ENCODE measurements around the gene OR2D3. TPM values are rescaled to one million over a fixed set of nuclear protein-coding genes. Genes with fewer than 3 reads are reported as not detected.

OR2D3 gene
- polyA plus RNA-seq, 2 of the 4 experiments (the other 2 are of a cell fraction) = not detected

GRCh38 chr11:6875761-6876160, 45.0 kb upstream of the OR2D3 start:
- Histone ChIP-seq H3K4me3 (no peak overlapping the region), H3K9me3 (no peaks in the 10 kb centered on the region), H3K4me2 (no peak overlapping the region), H3K27ac (no peak overlapping the region), H3K4me1 (no peaks in the 10 kb centered on the region)
- no peak for ATAC-seq
- WGBS (ENCODE audit: missing lambda C conversion rate) = 2% methylated on average over 2 of the region's 2 CpGs
- FAIRE-seq = no peak
- ChIA-PET CTCF (no interaction called here), POLR2A (no interaction called here)
- no peak for TF ChIP-seq KDM1A (IDR thresholded peaks at IDR 0.05; ENCODE audit: low read depth)
- TF ChIP-seq, protein P1, sequence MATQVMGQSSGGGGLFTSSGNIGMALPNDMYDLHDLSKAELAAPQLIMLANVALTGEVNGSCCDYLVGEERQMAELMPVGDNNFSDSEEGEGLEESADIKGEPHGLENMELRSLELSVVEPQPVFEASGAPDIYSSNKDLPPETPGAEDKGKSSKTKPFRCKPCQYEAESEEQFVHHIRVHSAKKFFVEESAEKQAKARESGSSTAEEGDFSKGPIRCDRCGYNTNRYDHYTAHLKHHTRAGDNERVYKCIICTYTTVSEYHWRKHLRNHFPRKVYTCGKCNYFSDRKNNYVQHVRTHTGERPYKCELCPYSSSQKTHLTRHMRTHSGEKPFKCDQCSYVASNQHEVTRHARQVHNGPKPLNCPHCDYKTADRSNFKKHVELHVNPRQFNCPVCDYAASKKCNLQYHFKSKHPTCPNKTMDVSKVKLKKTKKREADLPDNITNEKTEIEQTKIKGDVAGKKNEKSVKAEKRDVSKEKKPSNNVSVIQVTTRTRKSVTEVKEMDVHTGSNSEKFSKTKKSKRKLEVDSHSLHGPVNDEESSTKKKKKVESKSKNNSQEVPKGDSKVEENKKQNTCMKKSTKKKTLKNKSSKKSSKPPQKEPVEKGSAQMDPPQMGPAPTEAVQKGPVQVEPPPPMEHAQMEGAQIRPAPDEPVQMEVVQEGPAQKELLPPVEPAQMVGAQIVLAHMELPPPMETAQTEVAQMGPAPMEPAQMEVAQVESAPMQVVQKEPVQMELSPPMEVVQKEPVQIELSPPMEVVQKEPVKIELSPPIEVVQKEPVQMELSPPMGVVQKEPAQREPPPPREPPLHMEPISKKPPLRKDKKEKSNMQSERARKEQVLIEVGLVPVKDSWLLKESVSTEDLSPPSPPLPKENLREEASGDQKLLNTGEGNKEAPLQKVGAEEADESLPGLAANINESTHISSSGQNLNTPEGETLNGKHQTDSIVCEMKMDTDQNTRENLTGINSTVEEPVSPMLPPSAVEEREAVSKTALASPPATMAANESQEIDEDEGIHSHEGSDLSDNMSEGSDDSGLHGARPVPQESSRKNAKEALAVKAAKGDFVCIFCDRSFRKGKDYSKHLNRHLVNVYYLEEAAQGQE (IDR thresholded peaks at IDR 0.05) = no peak
- TF ChIP-seq, protein P2, sequence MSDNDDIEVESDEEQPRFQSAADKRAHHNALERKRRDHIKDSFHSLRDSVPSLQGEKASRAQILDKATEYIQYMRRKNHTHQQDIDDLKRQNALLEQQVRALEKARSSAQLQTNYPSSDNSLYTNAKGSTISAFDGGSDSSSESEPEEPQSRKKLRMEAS (IDR thresholded peaks at IDR 0.05) = no peak
- TF ChIP-seq SREBF2 (IDR thresholded peaks at IDR 0.05) = no peak
- TF ChIP-seq RAD21 (conservative IDR thresholded peaks at IDR 0.05 in 1 of 2, IDR thresholded peaks at IDR 0.05 in 1 of 2) = no peak
- no peak for TF ChIP-seq FOXS1 (CRISPR knock-in tag; IDR thresholded peaks at IDR 0.05)
- TF ChIP-seq HMGXB4 (CRISPR knock-in tag; IDR thresholded peaks at IDR 0.05; ENCODE audit: borderline replicate concordance) = no peak
- no peak for TF ChIP-seq NR3C1 (IDR thresholded peaks at IDR 0.05)
- TF ChIP-seq NPAS2 (CRISPR knock-in tag; IDR thresholded peaks at IDR 0.05; ENCODE audit: borderline replicate concordance) = no peak
- TF ChIP-seq CBX2 (IDR thresholded peaks at IDR 0.05; ENCODE audit: borderline replicate concordance, low read depth) = no peak
- TF ChIP-seq, protein P3, sequence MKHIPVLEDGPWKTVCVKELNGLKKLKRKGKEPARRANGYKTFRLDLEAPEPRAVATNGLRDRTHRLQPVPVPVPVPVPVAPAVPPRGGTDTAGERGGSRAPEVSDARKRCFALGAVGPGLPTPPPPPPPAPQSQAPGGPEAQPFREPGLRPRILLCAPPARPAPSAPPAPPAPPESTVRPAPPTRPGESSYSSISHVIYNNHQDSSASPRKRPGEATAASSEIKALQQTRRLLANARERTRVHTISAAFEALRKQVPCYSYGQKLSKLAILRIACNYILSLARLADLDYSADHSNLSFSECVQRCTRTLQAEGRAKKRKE (CRISPR knock-in tag; IDR thresholded peaks at IDR 0.05; ENCODE audit: low read depth) = no peak
- no peak for DNase-seq (ENCODE audit: low read depth in 1 of 2, low spot score in 1 of 2)

DNA sequence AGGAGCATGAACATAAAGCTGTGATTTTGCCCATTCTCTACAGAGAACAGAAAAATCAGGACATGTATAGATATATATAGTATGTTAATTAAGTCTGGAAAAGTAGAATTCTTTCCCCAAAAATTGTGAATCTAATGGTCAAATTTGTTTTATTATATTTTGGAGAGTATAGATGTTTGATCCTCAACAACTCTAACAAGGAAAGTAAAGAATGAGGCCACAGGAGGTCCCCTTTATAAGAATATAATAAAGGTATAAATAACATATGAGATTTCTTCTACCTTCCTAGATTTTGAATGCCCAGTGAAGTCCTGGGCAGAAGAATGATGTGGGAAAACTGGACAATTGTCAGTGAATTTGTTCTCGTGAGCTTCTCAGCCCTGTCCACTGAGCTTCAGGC, 44.5 kb upstream of the OR2D3 start, which contains the start of gene OR10A4:
OR10A4 (plus strand) TSS at position 301 of the 400 bp plus-strand sequence; CDS start at position 324, 23 bp downstream.
- ATAC-seq (no peak), FAIRE-seq (no peak), DNase-seq (ENCODE audit: low read depth in 1 of 2, low spot score in 1 of 2) (no peak)
- Histone ChIP-seq H3K4me2 (no peak within 1 kb of the TSS), H3K4me1 (no peaks in the 10 kb centered on the region), H3K4me3 (no peak within 1 kb of the TSS), H3K9me3 (no peaks in the 10 kb centered on the region), H3K27ac (no peak within 1 kb of the TSS)
- TF ChIP-seq ESRRA (IDR thresholded peaks at IDR 0.05; ENCODE audit: borderline replicate concordance, low read length) (no peak), RARB (CRISPR knock-in tag; IDR thresholded peaks at IDR 0.05) (no peak), POLR2A (IDR thresholded peaks at IDR 0.05; ENCODE audit: low read length) (no peak), TP53 (CRISPR knock-in tag; IDR thresholded peaks at IDR 0.05) (no peak), SREBF2 (IDR thresholded peaks at IDR 0.05) (no peak), HDAC2 (IDR thresholded peaks at IDR 0.05) (no peak), FOXS1 (CRISPR knock-in tag; IDR thresholded peaks at IDR 0.05) (no peak), JUNB (IDR thresholded peaks at IDR 0.05) (no peak), MYC (IDR thresholded peaks at IDR 0.05; ENCODE audit: borderline replicate concordance, low read length) (no peak), HOXB13 (CRISPR knock-in tag; IDR thresholded peaks at IDR 0.05; ENCODE audit: low read depth) (no peak), RCOR1 (IDR thresholded peaks at IDR 0.05; ENCODE audit: low read depth, low read length) (no peak), ZC3H11A (IDR thresholded peaks at IDR 0.05) (no peak)
- ChIA-PET POLR2A (no interaction called here), CTCF (no interaction called here)
- 0% methylated on average over 1 of the region's 1 CpG for WGBS (ENCODE audit: missing lambda C conversion rate)

Measured in A549 (cell line).